NOMO-1 (cell line): ENCODE measurements around the gene APEX1.

Source experiments
- DNase-seq, 2 experiments: peaks; one replicate each; lab custom pipeline; 2025; ENCODE audit not compliant: unreplicated experiment in 2 of 2; lab: John Stamatoyannopoulos, UW

Gene APEX1

DNA sequence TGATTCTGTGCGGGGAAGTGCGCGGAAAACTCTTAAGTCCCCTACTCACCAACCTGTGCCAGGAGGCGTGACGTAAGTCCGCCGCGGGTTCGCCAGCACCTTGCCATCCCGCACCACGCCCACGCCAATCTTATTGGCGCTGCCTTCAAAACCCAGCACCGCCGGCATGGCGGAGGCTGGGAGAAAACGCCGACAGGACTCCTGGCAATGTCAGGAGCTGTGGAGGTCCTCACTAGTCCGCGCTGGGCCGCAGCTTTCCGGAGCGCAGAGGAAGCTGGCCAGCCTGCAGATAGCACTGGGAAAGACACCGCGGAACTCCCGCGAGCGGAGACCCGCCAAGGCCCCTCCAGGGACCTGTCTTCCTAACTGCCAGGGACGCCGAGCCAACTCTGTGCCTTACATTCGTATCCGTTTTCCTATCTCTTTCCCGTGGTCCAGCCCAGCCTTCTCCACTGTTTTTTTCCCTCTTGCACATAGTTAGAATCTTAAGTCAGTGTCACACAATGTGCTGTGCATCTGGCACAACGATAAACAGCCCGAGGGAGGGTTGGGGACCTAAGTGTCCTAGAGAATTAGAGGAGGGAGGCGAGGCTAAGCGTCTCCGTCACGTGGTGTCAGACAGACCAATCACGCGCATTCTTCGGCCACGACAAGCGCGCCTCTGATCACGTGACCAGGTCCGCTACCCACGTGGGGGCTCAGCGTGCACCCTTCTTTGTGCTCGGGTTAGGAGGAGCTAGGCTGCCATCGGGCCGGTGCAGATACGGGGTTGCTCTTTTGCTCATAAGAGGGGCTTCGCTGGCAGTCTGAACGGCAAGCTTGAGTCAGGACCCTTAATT is at the start of gene APEX1, which contains the start of gene OSGEP:
TSS of gene APEX1 (plus strand) at position 711 of the 839 bp plus-strand sequence. CDS start 420 bp downstream, outside the sequence.
TSS of gene OSGEP (minus strand) at position 297 of the 839 bp plus-strand sequence. CDS start at position 168, 129 bp downstream.
- peak; percentile 98 to 99 for DNase-seq

DNA sequence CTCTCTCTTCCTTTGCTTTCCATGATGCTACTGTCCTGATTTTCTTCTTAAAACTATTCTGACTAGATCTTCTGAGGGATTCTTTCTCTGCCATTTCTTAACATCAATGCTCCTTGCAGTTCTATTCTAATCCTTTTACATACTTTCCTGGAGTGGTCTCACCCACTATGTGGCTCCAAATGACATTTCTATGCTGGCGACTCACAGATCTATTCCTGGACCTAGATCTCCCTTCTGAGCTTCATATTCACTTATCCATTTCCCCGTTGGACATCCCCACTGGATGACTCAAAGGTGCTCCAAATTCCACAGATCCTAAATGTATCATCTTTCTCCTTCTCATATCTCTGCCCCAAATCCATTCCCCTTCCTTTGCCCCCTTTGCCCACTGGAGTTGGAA is 45.8 kb upstream of the APEX1 start:
- no peak for DNase-seq

DNA sequence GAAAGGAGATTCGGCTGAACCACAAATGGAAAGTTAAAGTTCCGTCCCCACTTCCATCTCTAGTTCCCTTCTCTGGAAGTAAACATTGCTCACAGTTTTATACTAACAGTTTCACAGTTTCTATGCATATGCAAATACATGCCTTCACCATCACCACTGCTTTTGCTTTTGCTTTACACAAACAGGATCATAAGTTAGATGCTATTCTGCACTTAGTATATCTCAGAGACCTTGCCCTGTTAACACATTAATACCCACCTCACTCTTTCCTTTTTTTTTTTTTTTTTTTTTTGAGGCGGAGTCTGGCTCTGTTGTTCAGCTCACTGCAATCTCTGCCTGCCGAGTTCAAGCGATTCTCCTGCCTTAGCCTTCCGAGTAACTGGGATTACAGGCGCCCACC is 42.6 kb upstream of the APEX1 start:
- DNase-seq, result no peak

DNA sequence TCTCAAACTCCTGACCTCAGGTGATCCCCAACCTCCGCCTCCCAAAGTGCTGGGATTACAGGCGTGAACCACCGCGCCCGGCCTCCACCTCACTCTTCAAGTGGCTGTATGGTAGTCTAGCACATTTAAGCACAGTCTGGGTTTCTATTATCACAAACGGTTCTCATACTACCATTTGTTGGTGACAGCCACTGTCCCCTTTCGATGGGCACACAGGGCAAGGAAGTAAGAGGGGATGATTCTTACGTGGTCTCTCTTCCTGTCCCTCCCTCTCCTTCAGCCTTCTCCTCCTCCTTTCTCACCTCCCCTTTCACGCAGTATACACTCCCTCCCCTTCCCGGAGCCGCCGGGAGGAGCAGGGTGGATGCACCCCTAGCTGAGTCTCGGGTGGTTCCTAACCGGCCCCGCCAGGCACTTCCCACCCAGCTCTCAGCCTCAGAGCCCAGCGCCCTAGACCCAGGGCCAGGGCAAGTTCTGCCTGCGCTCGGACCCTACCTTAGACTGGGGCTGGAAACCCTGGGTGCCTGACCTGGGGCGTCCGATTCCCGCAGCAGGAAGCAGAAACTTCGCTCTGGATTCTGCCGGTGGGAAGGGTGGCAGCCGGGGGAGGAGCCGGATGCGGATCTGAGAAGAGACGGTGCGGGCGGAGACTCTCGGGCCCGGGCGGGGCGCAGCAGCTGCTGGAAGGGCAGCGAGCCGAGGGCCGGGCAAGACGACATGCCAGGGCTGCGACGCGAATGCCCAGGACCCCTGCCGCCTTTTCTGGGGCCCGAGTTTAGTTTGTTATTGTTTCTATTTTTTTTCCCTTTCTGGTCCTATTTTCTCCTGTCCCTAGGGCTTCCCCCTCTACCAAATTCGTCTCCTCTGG is 41.9 kb upstream of the APEX1 start, which contains the start of gene TEP1:
TSS of gene TEP1 (minus strand) at position 626 of the 868 bp plus-strand sequence. CDS start 5,062 bp downstream, outside the sequence.
- DNase-seq, result peak; percentile 52 to 75

DNA sequence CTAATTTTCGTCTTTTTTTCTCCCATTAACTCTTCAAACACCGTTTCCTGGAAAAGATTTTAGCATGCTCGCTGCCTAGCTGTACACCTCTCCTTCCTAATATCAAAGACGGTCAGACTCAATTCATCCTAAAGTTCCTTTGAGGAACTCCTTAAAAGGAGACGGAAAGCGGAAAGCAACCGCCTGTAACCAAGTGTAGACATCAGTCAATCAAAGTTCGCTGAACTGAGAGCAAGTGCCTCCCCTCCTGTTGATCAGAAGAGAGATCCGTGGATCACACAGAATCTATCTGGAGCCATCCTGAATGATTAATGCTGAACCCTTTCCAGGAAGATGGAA is 41.3 kb upstream of the APEX1 start:
- DNase-seq, result no peak

DNA sequence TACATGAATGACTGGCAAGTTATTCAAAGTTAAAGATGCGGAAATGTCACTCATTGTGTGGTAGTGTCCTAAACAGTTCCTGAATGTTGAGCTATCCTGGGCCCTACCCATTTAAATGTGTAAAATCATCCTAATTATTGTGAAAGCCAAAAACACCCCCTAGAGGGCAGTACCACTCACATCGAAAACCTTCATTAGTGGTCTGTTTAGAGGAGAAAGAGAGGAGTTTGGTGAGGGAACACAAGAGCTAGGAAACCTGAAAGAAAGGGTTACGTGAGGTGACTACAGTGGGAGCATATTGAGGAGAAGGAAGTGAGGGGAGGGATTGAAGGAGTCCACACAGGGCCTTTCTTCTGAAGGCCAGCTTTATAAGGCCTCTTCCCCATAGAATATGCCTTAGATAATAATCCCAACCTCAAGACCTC is 39.2 kb upstream of the APEX1 start:
- DNase-seq, result peak; percentile 63 to 86

DNA sequence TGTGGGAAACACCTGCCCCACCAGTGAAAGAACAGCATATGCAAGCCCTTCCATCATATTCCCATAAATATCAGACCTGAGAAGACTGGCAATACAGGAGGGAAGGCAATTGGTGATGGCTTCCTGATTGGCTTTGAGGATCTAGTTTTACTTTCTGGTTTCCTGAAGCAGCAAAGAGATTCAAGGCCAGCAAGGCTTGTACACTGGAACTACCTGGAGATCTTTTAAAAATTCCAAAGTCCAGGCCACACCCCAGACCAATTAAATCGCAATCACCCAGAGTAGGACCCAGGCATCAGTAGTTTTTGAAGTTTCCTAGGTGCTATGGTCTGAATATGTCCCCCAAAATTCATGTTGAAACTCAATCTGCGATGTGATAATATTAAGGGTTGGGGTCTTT is 38.8 kb upstream of the APEX1 start:
- no peak for DNase-seq

DNA sequence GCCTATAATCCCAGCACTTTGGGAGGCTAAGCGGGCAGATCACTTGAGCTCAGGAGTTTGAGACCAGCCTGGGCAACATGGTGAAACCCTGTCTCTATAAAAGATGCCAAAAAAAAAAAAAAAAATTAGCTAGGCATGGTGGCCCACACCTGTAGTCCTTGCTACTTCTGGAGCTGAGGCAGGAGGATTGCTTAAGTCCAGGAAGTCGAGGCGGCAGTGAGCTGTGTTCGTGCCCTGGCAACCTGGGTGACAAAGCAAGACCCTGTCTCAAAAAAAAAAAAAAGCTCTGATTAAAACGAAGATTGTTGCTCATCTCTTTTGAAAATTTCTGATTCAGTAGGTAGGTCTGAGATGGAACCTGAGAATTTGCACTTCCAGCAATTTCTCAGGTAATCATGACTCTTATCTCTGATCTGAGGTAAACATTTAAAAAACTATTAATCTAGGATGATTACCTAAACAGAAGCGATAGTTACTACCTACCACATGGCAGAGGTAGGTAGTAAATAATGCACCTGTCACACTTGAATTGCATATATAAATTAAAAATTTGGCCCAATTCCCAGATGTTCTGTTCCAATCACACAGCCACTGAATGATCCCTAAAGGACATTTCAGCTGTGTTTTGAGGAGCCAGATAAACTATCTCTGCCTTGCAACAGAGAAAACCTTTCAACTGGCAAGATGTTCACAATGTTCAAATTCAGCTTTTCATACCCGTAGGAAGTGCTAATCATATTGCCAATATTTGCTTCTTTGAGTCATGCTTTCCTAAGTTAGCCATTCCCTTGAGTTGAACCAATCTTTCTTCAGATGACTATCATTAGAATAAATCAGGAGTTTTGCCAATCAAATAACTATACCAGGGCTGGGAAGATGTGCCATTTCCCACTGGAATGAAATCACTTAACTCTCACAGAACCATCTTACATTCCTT is 37.5 kb upstream of the APEX1 start:
- no peak for DNase-seq

DNA sequence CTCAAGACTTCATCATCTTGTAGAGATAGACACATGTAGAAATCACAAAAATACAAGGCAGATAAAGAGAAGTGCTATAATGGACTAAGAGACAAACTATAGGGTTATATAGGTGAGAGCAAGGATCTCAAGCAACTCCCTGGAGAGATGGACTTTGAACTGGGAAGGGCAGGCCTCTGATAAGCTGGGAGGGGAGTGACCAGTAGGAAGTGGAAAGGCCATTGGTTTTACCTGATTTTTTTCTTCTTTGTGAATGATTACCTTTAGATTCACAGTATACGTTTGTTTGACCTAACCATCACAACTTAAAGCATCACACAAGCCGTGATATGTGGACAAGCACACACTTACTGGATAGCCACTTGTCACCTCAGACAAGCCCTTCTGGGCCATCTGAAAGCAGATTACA is 36.5 kb upstream of the APEX1 start:
- DNase-seq, result no peak

DNA sequence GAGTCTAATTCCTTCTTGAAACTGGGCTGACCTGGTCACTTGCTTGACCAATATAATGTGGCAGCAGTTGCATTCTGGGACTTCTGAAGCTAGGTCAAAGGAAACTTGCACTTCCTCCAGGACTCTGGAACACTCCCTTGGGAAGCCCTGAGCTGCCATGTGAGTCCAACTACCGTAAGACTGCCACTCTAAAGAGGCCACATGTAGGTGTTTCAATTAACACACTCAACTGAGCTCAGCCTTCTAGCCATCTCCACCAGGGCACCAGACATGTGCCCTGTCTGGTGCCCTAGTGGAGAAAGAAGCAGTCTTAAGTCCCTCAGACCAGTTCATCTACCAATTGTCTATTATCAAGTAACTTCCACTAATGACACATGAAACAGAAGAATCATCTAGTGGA is 35.6 kb upstream of the APEX1 start:
- DNase-seq, result no peak

DNA sequence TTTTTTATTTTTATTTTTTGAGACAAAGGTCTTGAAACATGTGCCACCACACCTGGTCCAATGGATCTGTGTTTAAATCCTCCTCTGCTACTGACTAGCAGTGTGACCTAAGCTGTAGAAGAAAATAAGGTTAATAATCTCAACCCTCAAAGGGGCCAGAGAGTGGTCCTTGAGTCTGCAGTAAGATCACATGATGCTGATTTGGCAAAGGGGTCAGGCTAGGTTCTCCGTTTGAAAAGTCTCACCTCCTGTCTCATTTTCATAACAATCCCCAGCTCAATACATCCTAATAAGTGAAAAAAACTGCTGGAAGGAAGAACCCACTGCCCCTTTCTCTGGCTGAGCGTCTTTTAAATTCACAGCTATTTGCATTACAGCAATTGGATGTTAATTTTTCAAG is 33.8 kb upstream of the APEX1 start:
- no peak for DNase-seq

DNA sequence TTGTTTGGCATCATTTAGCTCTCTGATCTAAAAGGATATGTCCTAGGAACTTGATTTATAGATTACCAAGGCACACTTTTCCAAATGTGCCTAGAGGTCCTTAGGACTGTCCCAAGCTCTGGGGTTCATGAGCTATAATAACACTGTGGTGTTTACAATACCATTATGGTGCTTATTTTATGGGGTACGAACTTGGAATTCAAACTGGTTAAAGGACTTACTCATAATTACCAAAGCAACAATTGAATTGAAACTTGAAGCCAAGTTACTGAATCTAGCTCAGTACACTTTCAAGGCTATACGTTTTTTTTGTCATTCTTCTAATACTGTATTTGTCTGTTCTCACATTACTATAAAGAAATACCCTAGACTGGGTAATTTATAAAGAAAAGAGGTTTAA is 32.1 kb upstream of the APEX1 start:
- no peak for DNase-seq

DNA sequence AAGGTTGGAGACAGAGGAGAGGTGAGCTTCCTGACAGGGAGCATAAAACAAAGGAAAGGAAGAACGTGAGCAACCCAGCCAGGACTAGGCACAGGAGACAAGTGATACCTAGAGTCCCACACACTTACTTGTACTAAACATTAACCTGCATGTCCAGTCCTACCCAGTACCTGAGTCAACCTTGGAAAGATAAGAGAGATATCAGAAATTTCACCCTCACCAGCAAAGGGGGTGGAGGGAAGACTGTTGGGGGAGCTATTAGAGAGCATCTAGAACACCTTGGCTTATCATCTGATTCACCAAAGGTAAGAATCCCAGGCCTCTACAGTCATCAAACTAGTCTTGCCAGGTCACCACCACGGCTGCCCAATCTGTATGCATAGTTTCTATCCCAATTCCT is 30.2 kb upstream of the APEX1 start:
- DNase-seq, result no peak

DNA sequence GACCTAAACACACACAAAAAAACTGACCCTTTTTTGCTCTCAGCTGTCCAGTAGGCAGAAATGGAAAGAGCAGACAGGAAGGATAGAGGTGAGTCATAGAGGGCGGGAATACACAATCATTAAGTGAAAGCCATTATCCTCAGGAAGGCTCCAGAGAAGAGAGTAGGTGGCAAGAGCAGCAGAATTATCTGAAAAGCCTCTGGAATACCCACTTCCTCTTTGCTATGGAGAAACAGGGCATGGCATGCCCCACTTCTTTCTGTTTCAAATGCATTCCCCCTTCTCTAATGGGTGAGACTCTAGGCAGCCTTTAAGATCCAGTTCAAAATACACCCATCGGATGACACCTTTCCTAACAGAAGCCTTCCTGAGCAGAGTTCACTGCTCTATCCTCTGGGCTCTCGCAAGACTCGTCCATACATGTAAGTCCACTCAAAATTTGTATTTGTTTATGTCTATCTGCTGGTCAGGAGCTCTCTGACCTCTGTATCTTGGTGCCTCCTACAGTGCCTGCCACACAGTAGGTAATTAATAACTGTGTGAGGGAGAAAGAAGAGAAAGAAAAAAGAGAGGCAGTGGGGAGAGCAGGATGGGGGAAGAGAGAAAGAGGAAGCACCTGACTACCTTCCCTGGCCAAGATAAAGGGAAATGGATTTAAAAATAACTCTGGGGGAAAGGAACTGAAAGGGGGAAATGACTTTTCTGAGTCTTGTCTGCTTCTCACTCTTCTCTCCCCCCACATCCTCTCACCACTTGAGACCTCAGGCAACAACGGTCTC is 27.6 kb upstream of the APEX1 start:
- peak; percentile 86 to 92 for DNase-seq

DNA sequence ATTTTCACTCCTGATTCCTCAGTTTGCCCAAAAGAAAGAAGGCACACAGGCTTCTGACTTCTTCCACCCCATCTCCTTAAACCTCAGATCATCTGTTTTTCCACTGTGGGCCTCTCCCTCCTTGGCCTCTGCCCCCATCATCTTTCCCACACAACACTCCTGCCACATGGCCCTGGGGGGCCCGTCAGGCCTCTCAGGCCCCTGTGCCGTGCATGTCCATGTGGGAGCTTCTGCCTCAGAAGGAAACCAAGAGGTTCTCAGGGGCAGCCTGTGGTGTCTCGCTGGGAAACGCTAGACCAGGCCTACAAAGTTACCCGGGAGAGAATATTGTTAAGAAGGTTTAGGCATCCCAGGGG is 27.0 kb upstream of the APEX1 start:
- DNase-seq, result no peak

DNA sequence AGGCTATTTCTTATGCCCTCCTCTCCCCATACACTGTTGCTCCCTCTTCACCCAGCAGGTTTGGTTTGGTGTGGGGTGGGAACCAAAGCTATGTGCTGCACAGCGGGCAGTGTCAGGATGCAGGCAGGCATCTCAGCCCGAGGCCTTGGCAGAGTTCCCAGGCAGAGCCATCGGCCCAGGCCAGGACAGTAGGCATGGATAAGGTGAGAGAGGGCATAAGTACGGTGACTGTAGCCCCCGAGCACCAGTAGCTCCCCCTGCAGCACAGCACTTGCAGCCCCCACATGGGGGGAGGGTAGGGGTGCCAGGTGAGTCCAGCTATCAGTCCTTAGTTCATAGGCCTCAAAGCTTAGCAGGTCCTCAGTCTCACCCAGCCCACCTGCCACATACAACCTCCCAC is 26.2 kb upstream of the APEX1 start:
- DNase-seq, result no peak

DNA sequence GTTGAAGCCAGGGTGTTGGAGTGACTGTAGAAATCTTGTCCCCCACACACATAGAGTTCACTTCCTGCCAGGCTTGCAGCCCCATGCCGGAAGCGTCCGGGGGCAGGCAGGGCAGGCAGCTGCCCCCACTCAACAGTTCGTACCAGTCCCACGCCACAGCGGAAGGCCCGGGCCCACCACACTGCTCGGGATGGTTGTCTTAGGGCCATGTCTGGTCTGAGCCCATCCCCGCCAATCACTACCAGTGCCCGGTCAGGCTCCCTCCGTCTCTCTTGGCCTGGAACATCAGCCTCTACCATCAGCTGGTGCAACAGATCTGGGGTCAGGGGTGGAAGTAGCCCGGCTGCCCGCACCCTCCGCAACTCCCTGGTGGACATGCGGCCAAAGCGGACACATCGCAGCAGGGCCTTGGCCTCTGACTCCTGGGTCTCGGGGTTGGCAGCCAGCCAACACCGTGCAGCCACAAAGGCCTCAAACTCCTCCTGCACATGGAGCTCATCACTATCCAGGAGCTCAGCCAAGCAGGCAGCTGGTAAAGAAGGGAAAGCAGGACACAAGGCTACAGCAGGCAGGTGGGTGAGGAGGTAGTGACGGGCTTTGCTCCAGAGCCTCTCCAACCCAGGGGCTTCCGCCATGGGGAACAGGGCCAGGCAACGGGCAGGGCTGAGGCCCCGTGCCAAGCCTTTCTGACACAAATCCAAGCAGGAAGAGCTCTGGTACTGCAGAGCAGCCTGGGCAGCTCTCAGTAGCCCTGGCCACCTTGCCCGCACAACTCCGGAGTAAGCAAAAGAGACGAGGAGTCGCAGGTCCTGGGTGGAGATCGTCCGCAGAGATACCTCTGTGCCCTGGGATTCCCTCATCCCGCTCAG is 25.0 kb upstream of the APEX1 start:
- no peak for DNase-seq

DNA sequence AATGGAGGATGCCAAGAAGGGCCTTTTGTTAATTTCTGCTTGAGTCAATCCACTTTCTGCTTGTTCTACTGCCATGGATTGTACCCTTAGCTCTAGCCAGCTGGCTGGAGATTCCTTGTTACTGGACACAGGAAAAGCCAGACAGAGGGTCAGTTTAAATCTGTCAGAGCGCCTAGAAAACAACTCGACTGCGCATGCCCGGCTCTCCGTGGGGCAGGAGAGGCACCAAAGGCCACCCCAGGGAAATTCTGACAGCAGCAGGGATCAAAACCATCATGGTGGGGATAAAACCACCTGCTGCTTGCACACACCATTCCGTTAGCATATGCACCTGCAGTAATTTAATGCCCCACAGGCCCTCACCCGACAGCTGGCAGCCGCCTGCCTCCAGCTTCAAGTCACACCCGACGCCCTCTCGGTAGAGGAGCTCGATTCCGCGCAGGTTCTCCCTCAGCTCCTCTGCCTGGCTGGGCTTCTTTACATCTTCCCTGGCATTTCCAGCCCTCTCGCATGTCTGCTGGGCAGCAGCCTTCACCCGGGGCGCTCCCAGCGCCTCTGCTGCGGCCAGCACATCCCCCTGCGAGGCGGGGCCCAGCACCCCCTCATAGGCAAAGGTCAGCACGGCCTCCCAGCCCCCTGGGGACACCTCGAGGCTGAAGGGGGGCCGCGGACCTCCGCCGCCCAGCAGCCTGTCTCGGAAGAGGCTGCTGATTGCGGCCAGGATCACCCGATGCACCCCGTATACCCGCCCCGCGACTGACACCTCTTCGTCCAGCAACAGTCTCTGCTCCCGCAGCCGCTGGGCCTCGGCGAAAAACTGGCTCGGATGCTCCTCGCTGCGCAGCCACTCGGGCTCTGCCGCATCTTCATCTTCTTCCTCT is 20.1 kb upstream of the APEX1 start:
- DNase-seq, result no peak
